UCSD-AML1 (cell line): ENCODE results near the gene PTGDR2.

Experiments used
- DNase-seq: peaks from one replicate; lab custom pipeline; 2025; ENCODE audit not compliant: unreplicated experiment; lab: John Stamatoyannopoulos, UW

PTGDR2 gene

DNA sequence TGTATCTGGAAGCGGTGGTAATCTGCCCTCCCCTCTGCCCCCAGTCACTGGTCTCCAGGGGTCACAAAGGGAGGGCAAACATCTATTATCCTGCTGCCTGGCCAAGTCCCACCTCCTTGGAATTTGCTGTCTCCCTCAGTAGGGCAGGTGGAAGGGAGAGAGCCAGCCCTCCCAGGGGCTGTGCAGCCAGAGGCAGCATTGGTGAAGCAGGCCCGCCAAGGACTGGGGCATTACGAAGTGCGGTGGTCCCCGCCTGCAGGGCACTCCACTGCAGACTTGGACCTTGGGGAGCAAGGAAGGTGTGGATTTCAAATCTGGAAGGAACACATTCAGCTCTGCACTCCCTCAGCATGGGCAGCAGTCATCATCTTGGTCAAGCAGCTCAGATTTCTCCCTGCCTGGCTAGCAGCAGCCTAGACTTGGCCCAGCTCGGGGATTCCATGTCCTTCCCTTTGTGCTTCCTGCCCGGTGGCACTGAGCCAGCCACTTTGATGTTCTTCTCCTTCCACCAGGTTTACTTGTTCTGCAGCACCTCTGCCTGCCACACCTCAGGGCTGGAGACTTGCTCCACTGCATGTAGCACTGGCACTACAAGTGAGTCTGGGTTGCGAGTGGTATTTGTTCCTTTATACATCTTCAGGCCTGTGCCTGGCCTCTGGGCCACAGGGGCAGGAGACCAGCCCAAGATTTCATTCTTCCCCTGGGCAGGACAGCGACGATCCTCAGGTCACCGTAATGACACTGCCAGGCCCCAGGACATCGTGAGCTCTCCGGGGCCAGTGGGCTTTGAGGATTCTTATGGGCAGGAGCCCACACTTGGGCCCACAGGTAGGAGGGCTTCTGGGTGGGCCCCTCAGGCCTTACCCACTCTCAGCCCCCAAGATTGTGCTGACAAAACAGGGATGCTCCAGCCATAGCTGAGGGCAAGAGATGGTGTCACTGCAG, 18.9 kb upstream of the PTGDR2 start:
- no peak for DNase-seq

DNA sequence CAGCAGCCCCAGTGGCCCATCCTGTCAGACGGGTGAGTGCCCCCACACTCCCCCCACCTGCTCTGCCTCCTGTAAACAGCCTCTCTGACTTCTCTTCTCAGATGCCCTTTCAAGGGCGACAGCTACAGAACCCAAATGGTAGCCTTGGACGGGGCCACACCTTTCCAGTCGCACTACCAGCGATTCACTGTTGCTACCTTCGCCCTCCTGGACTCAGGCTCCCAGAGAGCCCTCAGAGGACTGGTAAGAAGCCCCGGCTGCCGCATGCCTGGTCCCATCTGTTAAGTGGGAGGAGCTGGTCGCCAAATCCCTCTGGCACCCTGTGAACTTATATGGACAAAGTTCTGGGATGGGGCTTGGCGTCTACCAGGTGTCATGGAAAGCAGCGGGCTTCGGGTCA, 17.8 kb upstream of the PTGDR2 start:
- DNase-seq: no peak

DNA sequence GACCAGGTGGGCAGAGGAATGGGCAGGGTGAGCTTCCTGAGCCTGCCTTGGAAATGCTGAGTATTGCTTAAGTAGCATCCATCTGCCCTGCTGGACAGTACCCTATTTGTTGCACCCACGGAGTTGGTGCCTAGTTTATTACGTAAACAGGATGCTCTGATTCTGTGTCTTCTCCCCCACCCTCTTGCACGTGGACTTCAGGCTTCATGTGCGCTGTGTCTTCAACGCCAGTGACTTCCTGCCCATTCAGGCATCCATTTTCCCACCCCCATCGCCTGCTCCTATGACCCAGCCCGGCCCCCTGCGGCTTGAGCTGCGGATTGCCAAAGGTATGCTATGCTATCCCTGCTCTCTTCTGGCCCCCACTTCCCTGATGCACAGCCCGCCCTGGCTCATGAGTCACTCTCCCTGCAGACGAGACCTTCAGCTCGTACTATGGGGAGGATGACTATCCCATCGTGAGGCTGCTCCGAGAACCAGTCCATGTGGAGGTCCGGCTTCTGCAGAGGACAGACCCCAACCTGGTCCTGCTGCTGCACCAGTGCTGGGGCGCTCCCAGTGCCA, 17.3 kb upstream of the PTGDR2 start:
- DNase-seq: no peak

DNA sequence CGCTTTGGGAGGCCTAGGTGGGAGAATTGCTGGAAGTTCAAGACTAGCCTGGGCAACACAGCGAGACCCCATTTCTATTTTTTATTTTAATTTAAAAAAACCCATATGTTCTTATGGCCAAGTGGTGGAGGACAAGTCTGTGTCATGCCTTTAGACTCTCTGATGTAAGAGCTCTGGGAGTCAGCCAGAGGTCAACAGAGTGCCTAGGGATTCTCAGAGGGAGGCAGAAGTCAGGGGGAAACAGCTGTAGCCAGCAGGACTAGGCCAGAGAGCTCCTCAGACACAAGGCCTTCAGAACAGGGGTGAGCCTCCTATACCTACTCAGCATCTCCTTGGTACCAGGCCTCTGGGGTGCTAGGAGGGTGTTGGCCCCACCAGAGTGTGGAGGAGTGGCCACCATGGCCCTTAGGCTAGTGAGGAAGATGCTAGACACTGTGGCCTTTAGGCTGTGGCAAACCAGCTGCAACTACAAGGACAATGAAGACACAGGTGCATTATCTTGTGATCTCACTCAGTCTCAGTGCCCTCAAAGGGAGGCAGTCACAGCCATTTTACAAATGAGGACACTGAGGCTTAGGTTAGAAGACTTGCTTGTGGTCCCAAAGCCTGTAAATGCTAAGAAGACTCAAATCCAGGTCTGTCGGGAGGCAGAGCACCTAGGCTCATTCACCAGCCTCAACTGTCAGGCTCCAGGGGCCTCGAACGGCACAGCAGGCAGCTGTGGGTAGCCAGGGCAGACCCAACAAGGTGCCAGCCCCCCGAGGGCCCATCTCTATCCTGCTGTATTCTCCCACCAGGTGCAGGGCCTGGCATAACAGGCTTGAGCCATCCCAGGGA, 16.6 kb upstream of the PTGDR2 start:
- DNase-seq: no peak

DNA sequence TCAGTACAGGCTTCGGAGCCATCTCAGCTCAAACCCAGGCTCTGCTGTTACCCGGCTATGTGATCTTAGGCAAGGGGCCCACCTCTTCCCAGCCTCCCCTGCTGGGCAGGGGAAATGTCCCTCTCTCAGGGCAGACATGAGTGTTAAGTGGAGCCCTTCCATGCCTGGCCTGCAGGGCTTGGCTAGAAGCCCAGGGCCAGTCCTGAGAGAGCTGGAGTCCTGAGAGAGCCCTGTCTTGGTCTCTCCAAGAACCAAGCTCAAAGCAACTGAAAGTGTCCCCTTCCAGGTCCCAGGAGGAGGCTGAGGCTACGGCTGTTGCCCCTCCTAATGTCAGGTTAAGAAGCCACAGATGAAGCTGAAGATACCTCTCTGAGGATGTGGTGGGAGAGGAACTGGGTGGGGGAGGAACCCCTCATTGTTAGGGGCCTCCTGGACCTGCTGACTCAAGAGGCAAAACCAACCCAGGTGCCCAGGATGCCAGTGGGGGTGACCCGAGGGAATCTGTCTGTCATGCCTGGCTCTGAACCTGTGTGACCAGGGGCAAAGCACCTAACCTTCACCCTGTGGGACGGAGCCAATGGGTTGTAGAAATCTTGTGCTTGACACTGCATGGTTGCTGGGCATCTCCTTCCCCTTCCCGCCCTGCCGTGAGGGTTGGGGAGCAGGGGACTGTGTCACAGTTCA, 15.8 kb upstream of the PTGDR2 start:
- no peak for DNase-seq

DNA sequence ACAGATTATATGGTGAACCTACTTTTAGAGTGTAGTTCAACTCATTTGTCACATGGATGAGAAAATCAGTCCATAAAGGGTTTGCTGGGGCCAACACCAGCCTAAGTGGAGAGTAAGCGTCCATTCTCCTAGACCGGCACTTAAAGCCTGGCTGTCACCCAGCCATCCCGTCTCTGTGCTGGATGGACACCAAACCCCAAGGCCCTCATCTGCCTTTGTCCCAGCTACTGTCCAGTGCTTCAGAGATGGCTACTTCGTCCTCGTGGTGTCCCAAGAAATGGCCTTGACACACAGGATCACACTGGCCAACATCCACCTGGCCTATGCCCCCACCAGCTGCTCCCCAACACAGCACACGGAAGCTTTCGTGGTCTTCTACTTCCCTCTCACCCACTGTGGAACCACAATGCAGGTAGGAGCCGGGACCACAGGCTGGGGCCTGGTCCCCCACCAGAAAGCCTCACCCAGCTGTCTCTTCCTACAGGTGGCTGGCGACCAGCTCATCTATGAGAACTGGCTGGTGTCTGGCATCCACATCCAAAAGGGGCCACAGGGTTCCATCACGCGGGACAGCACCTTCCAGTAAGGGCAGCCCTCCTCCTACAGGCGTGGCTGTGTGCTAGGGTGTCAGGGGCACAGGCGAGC, 15.1 kb upstream of the PTGDR2 start:
- no peak for DNase-seq

DNA sequence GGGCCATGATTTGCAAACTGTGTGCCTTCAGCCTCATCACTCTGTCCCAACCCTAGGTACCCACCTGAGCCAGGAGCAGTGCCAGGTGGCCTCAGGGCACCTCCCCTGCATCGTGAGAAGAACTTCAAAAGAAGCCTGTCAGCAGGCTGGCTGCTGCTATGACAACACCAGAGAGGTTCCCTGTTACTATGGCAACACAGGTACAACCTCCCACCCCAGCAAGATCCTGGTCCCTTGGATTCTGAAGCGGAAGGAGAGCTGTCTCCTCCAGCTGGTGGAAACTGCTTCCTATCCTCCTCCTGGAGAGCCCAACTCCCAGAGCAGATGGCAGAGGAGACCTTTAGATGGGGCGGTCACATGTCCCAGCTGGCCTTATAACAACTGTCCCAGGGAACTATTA, 14.5 kb upstream of the PTGDR2 start:
- no peak for DNase-seq

DNA sequence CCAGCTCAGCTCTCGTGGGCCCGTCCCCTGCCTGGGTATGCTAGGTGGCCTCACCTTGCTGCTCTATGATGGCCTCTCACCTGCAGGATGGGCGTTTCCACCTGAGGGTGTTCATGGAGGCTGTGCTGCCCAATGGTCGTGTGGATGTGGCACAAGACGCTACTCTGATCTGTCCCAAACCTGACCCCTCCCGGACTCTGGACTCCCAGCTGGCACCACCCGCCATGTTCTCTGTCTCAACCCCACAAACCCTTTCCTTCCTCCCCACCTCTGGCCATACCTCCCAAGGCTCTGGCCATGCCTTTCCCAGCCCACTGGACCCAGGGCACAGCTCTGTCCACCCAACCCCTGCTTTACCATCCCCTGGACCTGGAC, 13.7 kb upstream of the PTGDR2 start:
- DNase-seq: no peak

DNA sequence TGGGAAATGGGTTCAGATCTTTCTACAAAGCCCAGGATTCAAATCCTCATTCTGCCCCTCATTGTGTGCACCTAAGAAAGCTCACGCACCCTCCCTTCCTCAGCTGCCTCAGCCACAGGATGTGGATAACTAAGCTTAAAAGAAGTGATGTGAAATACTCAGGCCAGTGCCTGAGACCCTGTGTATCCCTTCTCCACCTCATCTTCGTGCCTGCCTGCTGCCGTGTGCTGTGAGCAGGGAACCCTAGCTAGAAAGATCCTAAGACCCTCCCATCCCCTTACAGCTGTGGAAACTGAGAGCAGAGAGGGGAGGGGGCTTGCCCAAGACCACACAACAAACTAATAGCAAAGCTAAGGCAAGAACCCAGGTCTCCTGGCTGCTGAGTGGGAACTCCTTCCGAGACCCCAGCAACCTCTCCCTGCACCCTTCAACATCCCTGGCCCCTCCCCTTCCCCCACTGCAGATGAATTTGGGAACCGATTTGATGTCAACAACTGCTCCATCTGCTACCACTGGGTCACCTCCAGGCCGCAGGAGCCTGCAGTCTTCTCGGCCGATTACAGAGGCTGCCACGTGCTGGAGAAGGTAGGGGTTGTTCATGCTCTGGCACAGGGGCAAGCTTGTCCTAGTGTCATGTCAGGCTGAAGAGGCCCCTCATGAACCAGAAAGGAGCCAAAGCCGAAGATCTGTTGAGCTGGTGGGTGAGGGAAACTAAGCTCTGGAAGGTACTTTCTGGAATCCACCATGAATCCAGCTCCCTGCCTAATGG, 13.1 kb upstream of the PTGDR2 start:
- no peak for DNase-seq

DNA sequence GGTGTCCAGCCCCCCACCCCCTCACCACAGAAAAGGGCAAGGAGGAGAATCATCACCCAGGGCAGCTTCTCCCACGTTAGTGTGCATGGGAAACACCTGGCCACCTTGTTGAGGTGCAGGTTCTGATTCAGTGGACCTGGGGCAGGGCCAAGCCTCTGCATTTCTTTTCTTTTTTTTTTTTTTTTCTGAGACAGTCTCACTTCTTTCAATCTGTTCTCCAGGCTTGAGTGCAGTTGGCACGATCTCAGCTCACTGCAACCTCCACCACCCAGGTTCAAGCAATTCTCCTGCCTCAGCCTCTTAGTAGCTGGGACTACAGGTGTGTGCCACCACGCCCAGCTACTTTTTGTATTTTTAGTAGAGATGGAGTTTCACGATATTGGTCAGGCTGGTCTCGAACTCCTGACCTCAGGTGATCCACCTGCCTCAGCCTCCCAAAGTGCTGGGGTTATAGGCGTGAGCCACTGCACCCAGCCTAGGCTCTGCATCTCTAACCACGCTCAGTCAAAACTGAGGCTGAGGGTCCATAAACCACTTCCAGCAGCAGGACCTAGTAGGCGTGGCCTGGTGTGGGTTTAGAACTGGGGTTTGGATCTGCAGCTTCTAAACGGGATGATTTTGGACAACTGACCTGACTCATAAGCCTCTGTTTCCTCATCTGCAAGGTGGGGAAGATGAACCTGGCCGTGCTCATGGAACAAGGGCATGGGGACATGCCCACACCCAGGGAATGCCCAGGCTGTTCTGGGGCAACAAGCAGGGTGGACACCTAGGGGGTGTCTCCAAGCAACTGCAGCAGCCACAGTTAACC, 12.3 kb upstream of the PTGDR2 start:
- no peak for DNase-seq

DNA sequence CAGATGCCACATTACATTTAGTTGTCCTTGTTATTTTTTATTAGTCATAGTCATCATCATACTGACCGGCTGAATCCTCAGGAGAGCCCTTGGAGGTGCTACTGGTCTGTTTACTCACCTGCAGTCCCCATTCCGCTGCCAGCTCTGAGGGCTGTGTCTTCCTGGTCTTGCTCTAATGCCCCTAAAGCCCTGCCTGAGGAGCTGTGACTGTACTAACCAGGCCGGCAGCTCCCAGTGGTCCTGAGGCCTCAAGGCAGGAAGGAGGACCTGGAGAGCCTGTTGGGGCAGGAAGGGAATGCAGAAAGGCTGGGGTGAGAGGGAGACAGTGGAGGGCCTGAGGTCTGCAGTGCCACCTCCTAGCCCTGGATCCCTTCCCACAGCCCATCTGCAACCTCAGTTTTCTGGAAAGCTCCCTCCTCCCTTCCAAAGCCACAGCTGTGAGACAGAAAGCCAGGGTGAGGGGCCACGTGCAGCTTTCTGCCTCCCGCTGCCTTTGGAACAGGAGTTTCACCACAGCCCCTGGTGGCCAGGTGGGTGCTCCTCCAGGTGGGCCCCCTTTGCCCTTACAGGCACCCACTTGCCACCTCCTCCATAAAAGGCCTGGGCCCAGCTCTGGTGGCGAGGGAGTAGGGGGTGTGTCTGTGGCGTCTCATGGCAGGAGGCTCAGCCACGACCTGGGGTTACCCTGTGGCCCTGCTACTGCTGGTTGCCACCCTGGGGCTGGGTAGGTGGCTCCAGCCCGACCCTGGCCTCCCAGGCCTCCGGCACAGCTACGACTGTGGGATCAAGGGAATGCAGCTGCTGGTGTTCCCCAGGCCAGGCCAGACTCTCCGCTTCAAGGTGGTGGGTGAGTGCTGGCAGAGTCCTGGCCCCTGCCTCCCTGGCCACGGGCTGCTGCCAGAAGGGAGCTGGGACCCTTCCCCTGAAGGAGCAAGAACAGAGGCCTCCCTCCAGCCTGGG, 11.4 kb upstream of the PTGDR2 start, which contains the start of gene ZP1:
Gene ZP1 (plus strand): TSS at position 632 of the 960 bp plus-strand sequence. CDS start 20 bp downstream, at position 652.
- DNase-seq: no peak

DNA sequence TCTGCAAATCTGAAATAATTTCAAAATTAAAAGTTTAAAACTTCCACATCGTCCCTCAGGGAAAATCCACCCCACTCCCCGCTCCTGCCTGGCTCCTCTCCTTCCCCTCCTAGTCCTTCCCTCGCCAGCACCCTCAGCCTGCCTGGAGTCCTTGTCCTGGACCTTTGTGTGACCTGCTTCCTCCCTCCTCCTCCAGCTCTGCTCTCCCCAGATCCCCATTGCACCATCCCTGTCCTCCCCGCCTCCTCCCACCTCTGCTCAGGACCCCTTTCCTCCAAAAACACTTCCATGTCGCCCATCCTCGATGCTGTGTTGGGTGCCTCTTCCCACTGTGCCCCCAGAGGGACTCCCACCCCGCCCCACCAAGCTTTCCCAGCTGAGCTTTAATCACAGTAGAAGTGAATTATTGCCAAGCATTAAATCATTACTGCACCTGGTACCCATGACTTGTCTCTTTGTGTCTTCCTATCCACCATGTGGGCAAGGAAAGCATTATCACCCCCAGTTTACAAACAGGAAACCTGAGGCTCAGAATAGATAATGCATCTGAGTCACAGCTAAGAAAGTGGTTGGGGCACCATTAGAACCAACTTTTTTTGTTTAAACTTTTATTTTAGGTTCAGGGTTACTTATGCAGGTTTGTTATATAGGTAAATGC, 9.2 kb upstream of the PTGDR2 start:
- no peak for DNase-seq

DNA sequence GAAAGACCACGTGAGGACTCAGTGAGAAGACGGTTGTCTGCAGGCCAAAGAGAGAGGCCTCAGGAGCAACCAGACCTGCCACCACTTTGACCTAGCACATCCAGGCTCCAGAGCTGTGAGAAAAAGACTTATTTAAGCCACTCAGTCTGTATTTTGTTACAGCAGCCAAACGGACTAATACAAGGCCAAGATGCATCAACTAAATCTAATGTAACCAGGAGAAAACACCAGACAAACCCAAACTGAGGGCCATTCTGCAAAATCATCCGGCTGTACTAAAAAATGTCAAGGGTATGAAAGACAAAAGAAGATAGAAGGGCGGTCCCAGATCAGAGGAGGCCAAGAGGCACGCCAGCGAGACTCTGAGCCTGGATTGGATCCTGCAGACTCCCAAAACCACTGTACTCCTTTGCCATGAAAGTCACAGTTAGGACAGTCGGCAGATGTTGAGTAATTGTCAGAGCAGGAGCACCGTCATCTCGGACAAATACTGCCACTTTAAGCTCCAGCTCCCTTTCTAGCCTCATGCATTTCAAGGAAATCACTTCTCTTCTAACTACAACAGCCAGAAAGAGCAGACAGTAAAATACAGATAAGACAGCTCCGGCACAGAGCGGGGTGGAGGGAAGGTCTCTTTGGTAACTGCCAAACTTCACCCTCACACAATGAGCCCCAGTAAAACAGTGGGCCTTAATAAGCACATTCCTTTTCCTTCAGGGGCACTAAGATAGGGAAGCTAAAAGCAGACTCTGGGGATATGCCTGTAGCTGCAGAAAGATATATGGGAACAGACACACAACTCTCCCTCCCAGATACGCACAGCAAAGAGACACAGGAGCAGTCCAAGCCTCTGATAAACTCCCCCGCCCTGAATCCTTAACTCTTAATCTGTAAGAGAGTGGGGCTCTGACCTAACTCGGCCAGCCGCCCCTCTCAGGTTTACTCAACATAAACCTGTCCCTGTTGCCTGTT, 8.1 kb upstream of the PTGDR2 start:
- DNase-seq: no peak

DNA sequence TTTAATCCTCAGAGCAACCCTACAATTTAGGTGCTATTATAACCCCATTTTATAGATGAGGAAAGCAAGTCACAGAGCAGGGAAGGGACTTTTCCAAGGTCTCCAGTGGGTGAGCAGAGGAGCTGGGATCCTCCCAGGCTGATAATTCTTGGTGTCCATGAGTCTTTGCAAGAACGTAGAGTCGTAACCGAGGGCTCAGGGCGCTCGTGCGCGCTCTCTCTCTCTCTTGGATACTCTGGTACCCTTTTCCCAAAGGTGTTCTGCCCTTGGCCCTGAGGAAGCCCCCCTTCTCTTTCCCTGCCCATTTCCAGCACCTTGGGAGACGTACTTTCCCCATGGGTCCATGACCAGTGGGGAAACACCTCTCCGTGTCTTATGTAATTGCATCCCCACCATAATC, 6.4 kb upstream of the PTGDR2 start:
- DNase-seq: no peak

DNA sequence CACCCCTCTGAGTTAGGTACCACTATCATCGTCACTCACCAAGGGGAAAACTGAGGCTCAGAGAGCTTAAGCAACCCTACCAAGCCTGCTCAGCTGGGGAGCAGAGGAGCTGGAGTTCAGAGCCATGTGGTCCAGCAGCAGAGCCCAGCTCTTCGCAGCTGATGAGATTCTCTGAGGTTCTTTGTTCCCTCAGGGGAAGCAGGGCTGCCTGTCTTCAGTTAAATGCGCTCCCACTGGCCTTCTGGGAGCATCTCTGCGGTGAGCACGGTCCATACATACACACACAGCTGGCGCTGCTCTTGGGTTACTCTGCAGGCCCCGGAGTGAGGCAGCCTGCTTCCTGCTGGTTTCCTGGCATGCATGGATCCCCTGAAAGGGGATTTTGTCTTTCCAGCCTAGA, 5.2 kb upstream of the PTGDR2 start:
- peak; percentile 26 for DNase-seq

DNA sequence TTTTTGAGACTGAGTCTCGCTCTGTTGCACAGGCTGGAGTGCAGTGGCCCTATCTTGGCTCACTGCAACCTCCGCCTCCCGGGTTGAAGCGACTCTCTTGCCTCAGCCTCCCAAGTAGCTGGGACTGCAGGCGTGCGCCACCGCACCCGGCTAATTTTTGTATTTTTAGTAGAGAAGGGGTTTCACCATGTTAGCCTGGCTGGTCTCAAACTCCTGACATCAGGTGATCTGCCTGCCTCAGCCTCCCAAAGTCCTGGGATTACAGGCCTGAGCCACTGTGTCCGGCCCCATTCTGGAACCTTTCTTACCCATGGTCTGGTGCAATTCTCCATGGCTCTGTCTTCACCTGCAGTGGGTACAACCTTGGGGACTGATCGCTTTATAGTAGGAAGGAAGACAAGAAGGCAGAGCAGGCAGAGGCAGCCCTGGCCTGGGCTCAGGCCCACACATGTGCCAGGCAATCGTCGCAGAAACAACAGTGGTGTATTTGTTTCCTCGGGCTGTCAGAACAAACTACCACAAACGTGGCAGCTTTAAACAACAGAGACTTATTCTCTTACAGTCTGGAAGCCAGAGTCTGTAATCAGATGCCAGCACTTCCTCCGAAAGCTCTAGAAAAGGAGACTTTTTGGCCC, 4.0 kb upstream of the PTGDR2 start:
- DNase-seq: no peak
